HuH-7.5 (cell line): ENCODE data around the gene PLCXD1.
"Not testable (repeated sequence)": the region's sequence is repeated elsewhere in the genome, so short reads cannot be mapped to it uniquely, and the experiment has no call there.

Experiments used
- DNase-seq: peaks from one replicate; pipeline ENCODE4 v3.0.0; 2011; ENCODE audit warnings: low spot score

Gene PLCXD1

DNA sequence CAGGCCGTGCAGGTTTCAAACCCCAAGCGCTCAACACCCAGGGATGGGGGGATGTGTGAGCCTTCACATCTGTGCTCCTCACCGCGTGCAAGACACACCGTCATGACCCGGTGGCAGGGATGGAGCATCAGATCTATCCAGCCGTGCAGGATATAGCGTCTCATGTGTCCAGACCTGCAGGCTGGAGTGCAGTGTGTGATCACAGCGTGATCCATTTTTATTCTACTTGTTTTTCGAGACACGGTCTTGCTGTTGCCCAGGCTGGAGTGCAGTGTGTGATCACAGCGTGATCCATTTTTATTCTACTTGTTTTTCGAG is 70.1 kb downstream of the PLCXD1 start:
- not testable (repeated sequence) for DNase-seq

DNA sequence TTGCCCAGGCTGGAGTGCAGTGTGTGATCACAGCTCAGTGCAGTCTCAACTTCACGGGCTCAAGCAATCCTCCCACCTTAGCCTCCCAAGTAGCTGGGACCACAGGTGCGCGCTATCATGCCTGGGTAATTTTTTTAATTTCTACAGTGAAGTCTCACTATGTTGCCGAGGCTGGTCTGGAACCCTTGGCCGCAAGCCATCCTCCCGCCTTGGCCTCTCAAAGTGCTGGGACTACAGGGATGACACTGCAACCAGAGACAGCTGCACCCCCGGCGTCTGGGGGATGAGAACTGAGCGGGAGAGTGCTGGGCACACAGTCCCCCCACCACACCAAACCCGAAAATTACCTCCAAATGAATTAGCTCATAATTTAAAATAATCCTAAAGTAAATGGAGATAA is 70.6 kb downstream of the PLCXD1 start:
- DNase-seq: no peak

DNA sequence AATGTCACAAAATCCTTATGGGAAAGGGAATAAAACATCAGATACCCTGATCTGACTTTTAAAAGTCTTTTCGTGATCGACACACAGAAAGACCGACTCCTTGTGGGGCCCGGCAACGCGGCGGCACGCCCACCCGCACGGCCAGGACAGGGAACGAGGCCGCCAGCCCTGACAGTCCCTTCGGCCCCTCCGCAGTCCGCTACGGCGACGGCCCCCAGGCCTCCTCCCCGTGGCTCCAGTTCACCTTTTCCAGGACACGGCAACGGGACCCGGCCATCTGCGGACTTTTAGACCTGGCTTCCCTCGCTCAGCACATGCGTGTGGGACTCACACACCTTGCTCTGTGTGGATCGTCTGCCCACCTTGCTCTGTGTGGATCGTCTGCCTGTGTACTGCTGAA is 71.0 kb downstream of the PLCXD1 start:
- DNase-seq: no peak

DNA sequence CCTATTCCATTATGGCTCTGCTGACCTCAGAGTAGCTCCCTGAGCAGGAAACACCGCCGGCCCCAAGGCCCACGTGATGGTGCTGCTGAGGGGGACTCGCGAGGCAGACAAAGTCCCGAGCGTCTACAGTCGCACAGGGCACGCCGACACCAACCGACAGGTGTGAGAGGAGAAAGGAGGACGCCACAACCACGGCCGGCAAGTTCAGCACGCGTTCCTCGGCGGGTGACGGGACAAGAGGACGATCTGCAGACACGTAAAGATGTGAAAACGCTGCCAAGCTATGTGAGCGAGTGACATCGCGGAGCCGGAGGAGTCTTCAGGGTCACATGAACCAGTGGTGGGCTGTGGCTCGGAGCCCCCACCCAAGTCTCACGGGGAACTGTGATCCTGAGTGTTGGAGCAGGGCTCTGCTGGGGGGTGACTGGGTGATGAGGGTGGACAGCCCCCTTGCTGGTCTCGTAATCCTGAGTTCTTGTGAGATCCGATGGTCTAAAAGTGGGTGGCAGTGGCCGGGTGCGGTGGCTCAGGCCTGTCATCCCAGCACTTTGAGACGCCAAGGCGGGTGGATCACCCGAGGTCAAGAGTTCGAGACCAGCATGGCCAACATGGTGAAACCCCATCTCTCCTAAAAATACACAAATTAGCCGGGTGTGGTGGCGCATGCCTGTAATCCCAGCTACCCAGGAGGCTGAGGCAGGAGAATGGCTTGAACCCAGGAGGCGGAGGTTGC is 71.6 kb downstream of the PLCXD1 start:
- DNase-seq: no peak
